Peyer's patch (tissue), 4 donors: ENCODE results near the gene PKNOX2. TPM values are rescaled to one million over a fixed set of nuclear protein-coding genes. Genes with fewer than 3 reads are reported as not detected.

ENCODE experiments used
- DNase-seq, 3 donors: peaks; one replicate each; pipeline ENCODE4 v3.0.0-alpha.2; 2017 to 2019
- H3K27ac ChIP-seq, 4 donors: fragments of 200-600 bp; sonication (generic); one replicate each; pipeline ENCODE4 v1.5.1; 2016 to 2019
- H3K27me3 ChIP-seq, 2 donors: fragments of 200-600 bp; sonication (generic); one replicate each; pipeline ENCODE4 v1.5.1; 2019
- H3K36me3 ChIP-seq, 3 donors: fragments of 200-600 bp; sonication (generic); one replicate each; pipeline ENCODE4 v1.5.1; 2016 to 2019
- H3K4me1 ChIP-seq, 4 donors: fragments of 200-600 bp; sonication (generic); one replicate each; pipeline ENCODE4 v1.5.1; 2016 to 2019
- H3K4me3 ChIP-seq, 4 donors: fragments of 200-600 bp; sonication (generic); 1 replicate in 3 of 4; 2 replicates in 1 of 4; pipeline ENCODE4 v1.5.1; 2016 to 2019; ENCODE audit warnings: mild to moderate bottlenecking in 1 of 4
- H3K9me3 ChIP-seq, 4 donors: fragments of 200-600 bp; sonication (generic); one replicate each; pipeline ENCODE4 v1.5.1; 2016 to 2019; ENCODE audit warnings: mild to moderate bottlenecking in 1 of 4
- CTCF ChIP-seq, 6 experiments: fragments of 450-650 bp in 4 of 6; fragments of 200-600 bp in 2 of 6; sonication (generic) in 1 of 6; IDR thresholded peaks; one replicate each; pipeline ENCODE4 v1.5.1; 2017 to 2019; ENCODE audit warnings: antibody characterized with exemption in 6 of 6, mild to moderate bottlenecking in 3 of 6, moderate library complexity in 1 of 6
- POLR2A ChIP-seq, 2 donors: fragments of 450-650 bp; IDR thresholded peaks; one replicate each; pipeline ENCODE4 v1.5.1; 2017; ENCODE audit warnings: antibody characterized with exemption in 2 of 2, mild to moderate bottlenecking in 2 of 2, moderate library complexity in 2 of 2
- total RNA-seq, 4 donors: library from RNA; depleted of rRNA; stranded (reverse); fragments of >200 nt; gene quantifications; one replicate each; pipeline ENCODE4 v1.1.0, GENCODE V29; 2016

The PKNOX2 gene
- total RNA-seq, 4 donors from 2014 or later = 1.4 to 8.3 TPM; not detected in 2

GRCh38 chr11:125375146-125375545, 210.6 kb downstream of the PKNOX2 start:
- TF ChIP-seq CTCF (IDR thresholded peaks at IDR 0.05) = no peak
- TF ChIP-seq POLR2A (IDR thresholded peaks at IDR 0.05) = no peak
- no peaks in the 10 kb centered on the region for H3K9me3 ChIP-seq
- no peak overlapping the region for H3K4me3 ChIP-seq
- H3K27me3 ChIP-seq = no peaks in the 10 kb centered on the region
- no peaks in the 10 kb centered on the region for H3K36me3 ChIP-seq
- H3K27ac ChIP-seq = no peak overlapping the region
- no peak for DNase-seq
- H3K4me1 ChIP-seq = no peaks in the 10 kb centered on the region

- peak in 1 of 3 donors; percentile 22 for DNase-seq
- H3K27me3 ChIP-seq = no peaks in the 10 kb centered on the region
- H3K27ac ChIP-seq = peak overlapping the region in 1 of 4 donors; percentile 35
- H3K36me3 ChIP-seq = no peaks in the 10 kb centered on the region
- H3K4me1 ChIP-seq = no peaks in the 10 kb centered on the region
- H3K9me3 ChIP-seq = no peaks in the 10 kb centered on the region
- no peak overlapping the region for H3K4me3 ChIP-seq
- TF ChIP-seq POLR2A (IDR thresholded peaks at IDR 0.05) = no peak
Observed at GRCh38 chr11:125376117-125376516, 211.6 kb downstream of the PKNOX2 start.

- Histone ChIP-seq H3K36me3 (no peaks in the 10 kb centered on the region), H3K4me1 (no peaks in the 10 kb centered on the region), H3K9me3 (no peaks in the 10 kb centered on the region), H3K27ac (no peak overlapping the region), H3K4me3 (no peak overlapping the region), H3K27me3 (no peaks in the 10 kb centered on the region)
- DNase-seq = no peak
- TF ChIP-seq POLR2A (IDR thresholded peaks at IDR 0.05) (no peak), CTCF (IDR thresholded peaks at IDR 0.05) (no peak)
Observed at GRCh38 chr11:125376856-125377255, 212.3 kb downstream of the PKNOX2 start.

GRCh38 chr11:125378083-125378482, 213.5 kb downstream of the PKNOX2 start:
- TF ChIP-seq POLR2A (IDR thresholded peaks at IDR 0.05) (no peak), CTCF (IDR thresholded peaks at IDR 0.05) (no peak)
- Histone ChIP-seq H3K27me3 (no peaks in the 10 kb centered on the region), H3K27ac (no peak overlapping the region), H3K9me3 (no peaks in the 10 kb centered on the region), H3K4me3 (no peak overlapping the region), H3K36me3 (no peaks in the 10 kb centered on the region), H3K4me1 (no peaks in the 10 kb centered on the region)
- no peak for DNase-seq

GRCh38 chr11:125378571-125378970, 214.0 kb downstream of the PKNOX2 start:
- no peaks in the 10 kb centered on the region for H3K27me3 ChIP-seq

GRCh38 chr11:125379565-125379964, 215.0 kb downstream of the PKNOX2 start:
- no peak overlapping the region for H3K27ac ChIP-seq
- H3K4me1 ChIP-seq = no peaks in the 10 kb centered on the region
- TF ChIP-seq CTCF (IDR thresholded peaks at IDR 0.05) = no peak
- no peak for TF ChIP-seq POLR2A (IDR thresholded peaks at IDR 0.05)
- H3K4me3 ChIP-seq = no peak overlapping the region
- no peaks in the 10 kb centered on the region for H3K36me3 ChIP-seq
- no peaks in the 10 kb centered on the region for H3K9me3 ChIP-seq
- H3K27me3 ChIP-seq = no peaks in the 10 kb centered on the region
- no peak for DNase-seq

More at GRCh38 chr11:125378571-125378970, 214.0 kb downstream of the PKNOX2 start:
- Histone ChIP-seq H3K9me3 (no peaks in the 10 kb centered on the region), H3K27ac (no peak overlapping the region), H3K4me3 (no peak overlapping the region), H3K36me3 (no peaks in the 10 kb centered on the region), H3K4me1 (no peaks in the 10 kb centered on the region)
- DNase-seq = no peak
- TF ChIP-seq POLR2A (IDR thresholded peaks at IDR 0.05) (no peak), CTCF (IDR thresholded peaks at IDR 0.05) (no peak)
